HepG2 (cell line): ENCODE results near the gene TMEM31. TPM values are rescaled to one million over a fixed set of nuclear protein-coding genes. Genes with fewer than 3 reads are reported as not detected.
A peak's percentile ranks its signal among the peaks of the same experiment; 100 is the strongest.

Experiments used
- CHD2 ChIP-seq: IDR thresholded peaks from 2 replicates; pipeline ENCODE4 v1.6.1; 2011; ENCODE audit warnings: low read depth, low read length, improper control_type of control experiment
- FOXK1 ChIP-seq: sonication (generic); formaldehyde crosslinking; IDR thresholded peaks from 2 replicates; pipeline ENCODE4 v1.4.0; 2020; ENCODE audit warnings: low read depth, missing genetic modification reagents, borderline replicate concordance
- NR2F6 ChIP-seq, 2 experiments: IDR thresholded peaks; 2 replicates each; pipeline ENCODE4 v1.6.1; 2016; ENCODE audit warnings: antibody characterized with exemption in 1 of 2, mild to moderate bottlenecking in 1 of 2
- RBAK ChIP-seq: sonication (generic); formaldehyde crosslinking; IDR thresholded peaks from 2 replicates; pipeline ENCODE4 v1.5.1; 2020; ENCODE audit warnings: mild to moderate bottlenecking, missing genetic modification reagents
- YEATS4 ChIP-seq: sonication (generic); formaldehyde crosslinking; IDR thresholded peaks from 2 replicates; pipeline ENCODE4 v1.4.0; 2020; ENCODE audit warnings: missing genetic modification reagents, borderline replicate concordance
- ZBTB3 ChIP-seq: sonication (generic); formaldehyde crosslinking; IDR thresholded peaks from 2 replicates; pipeline ENCODE4 v1.4.0; 2020; ENCODE audit warnings: low read depth, mild to moderate bottlenecking, moderate library complexity, missing genetic modification reagents, borderline replicate concordance
- ZNF552 ChIP-seq: sonication (generic); formaldehyde crosslinking; IDR thresholded peaks from 2 replicates; pipeline ENCODE4 v1.9.0; 2022; ENCODE audit warnings: missing genetic modification reagents, mild to moderate bottlenecking, borderline replicate concordance
- ZNF782 ChIP-seq: sonication (generic); formaldehyde crosslinking; IDR thresholded peaks from 2 replicates; pipeline ENCODE4 v1.4.0; 2020; ENCODE audit warnings: missing genetic modification reagents, mild to moderate bottlenecking, borderline replicate concordance
- polyA plus RNA-seq, 8 experiments: library from polyadenylated mRNA; depleted of rRNA in 3 of 8; stranded (reverse) in 7 of 8; unstranded in 1 of 8; fragments of >200 nt; fragmentation: Illumina TruSeq in 4 of 8; extraction: Trizol in 4 of 8; gene quantifications; 2 replicates each; pipeline versions ENCODE4 v1.2.1 to v1.2.3, GENCODE V29; 2011 to 2016; ENCODE audit warnings: low read depth in 4 of 8, missing spikeins in 1 of 8, mixed read lengths in 1 of 8; ENCODE audit not compliant: insufficient read depth in 1 of 8
- total RNA-seq, 5 experiments: library from RNA; depleted of rRNA; stranded (reverse); fragments of >200 nt; fragmentation: Illumina TruSeq; extraction: Trizol; gene quantifications; 2 replicates each; pipeline ENCODE4 v1.2.3, GENCODE V29; 2016; ENCODE audit warnings: low read depth in 1 of 5
- TF ChIP-seq, protein P1 (sequence below): IDR thresholded peaks from 2 replicates; pipeline ENCODE4 v1.6.1; 2016; ENCODE audit warnings: mild to moderate bottlenecking
- TF ChIP-seq, protein P2 (sequence below): sonication (generic); formaldehyde crosslinking; IDR thresholded peaks from 2 replicates; pipeline ENCODE4 v1.8.0; 2023; ENCODE audit warnings: mild to moderate bottlenecking, missing genetic modification reagents
- TF ChIP-seq, protein P3 (sequence below): sonication (generic); formaldehyde crosslinking; IDR thresholded peaks from 2 replicates; pipeline ENCODE4 v1.5.1; 2020; ENCODE audit warnings: mild to moderate bottlenecking, missing genetic modification reagents
- TF ChIP-seq, protein P4 (sequence below): IDR thresholded peaks from 2 replicates; pipeline ENCODE4 v1.6.1; 2016; ENCODE audit warnings: missing compliant biosample characterization, missing genetic modification reagents, borderline replicate concordance
- TF ChIP-seq, protein P5 (sequence below): sonication (generic); formaldehyde crosslinking; IDR thresholded peaks from 2 replicates; pipeline ENCODE4 v1.4.0; 2020; ENCODE audit warnings: mild to moderate bottlenecking, missing genetic modification reagents

Gene TMEM31
- total and polyA plus RNA-seq, 2 of the 13 experiments (the other 11 are each of a cell fraction or from before 2014, with no cell fraction given) = 0.16 TPM; not detected in 1

DNA sequence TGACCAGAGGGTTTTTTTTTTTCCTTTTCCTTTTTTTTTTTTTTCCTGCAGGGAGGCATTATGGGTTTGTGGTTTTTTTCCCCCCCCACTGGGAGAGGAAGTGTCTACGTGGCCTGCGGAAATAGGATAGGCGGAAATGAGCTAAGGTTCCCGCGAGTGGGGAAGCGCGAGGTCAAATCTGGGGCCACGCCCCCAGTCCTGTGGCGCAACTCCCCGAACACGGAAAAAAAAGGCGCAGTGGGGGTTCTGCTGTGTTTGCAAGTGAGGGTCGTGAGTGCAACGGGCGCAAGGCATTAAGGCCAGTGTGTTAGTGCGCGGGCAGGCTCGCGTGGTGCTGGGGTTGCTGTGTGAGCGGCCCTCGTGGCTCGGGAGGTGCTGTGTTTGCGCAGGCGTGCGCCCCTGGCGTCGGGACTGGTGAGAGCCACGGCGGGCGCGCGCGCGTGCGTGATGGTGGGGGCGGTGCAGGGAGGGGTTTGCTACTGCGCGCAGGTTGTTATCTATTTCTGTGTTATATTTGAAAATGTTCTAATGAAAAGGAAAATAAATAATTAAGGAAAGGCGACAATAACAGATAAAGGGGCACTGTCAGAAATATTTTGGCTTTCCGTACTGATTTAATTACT is 23.5 kb upstream of the TMEM31 start (continued):
- TF ChIP-seq, protein P1, sequence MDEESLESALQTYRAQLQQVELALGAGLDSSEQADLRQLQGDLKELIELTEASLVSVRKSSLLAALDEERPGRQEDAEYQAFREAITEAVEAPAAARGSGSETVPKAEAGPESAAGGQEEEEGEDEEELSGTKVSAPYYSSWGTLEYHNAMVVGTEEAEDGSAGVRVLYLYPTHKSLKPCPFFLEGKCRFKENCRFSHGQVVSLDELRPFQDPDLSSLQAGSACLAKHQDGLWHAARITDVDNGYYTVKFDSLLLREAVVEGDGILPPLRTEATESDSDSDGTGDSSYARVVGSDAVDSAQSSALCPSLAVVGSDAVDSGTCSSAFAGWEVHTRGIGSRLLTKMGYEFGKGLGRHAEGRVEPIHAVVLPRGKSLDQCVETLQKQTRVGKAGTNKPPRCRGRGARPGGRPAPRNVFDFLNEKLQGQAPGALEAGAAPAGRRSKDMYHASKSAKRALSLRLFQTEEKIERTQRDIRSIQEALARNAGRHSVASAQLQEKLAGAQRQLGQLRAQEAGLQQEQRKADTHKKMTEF = no peak
- TF ChIP-seq, protein P2, sequence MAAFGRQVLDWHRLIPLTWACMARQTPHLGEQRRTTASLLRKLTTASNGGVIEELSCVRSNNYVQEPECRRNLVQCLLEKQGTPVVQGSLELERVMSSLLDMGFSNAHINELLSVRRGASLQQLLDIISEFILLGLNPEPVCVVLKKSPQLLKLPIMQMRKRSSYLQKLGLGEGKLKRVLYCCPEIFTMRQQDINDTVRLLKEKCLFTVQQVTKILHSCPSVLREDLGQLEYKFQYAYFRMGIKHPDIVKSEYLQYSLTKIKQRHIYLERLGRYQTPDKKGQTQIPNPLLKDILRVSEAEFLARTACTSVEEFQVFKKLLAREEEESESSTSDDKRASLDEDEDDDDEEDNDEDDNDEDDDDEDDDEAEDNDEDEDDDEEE (CRISPR knock-in tag) = 0 out of 2 replicates have a peak, but pooled peaks have one; percentile 62
- TF ChIP-seq RBAK (CRISPR knock-in tag) (no peak), NR2F6 (IDR thresholded peaks at IDR 0.05) (no peak; the same call in 1 of the 2 replicates), NR2F6 (CRISPR knock-in tag; IDR thresholded peaks at IDR 0.05) (0 out of 2 replicates have a peak, but pooled peaks have one; percentile 13), FOXK1 (no peak), ZBTB3 (no peak), CHD2 (peak; percentile 79), ZNF782 (CRISPR knock-in tag) (no peak), ZNF552 (CRISPR knock-in tag) (no peak), YEATS4 (CRISPR knock-in tag) (peak; percentile 67)
- TF ChIP-seq, protein P3, sequence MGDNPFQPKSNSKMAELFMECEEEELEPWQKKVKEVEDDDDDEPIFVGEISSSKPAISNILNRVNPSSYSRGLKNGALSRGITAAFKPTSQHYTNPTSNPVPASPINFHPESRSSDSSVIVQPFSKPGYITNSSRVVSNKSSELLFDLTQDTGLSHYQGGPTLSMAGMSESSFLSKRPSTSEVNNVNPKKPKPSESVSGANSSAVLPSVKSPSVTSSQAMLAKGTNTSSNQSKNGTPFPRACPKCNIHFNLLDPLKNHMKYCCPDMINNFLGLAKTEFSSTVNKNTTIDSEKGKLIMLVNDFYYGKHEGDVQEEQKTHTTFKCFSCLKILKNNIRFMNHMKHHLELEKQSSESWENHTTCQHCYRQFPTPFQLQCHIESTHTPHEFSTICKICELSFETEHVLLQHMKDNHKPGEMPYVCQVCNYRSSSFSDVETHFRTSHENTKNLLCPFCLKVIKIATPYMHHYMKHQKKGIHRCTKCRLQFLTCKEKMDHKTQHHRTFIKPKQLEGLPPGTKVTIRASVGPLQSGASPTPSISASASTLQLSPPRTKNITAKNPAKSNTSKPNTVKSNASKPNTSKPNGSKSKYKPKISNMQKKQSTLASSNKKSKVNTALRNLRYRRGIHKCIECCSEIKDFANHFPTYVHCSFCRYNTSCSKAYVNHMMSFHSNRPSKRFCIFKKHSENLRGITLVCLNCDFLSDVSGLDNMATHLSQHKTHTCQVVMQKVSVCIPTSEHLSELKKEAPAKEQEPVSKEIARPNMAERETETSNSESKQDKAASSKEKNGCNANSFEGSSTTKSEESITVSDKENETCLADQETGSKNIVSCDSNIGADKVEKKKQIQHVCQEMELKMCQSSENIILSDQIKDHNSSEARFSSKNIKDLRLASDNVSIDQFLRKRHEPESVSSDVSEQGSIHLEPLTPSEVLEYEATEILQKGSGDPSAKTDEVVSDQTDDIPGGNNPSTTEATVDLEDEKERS (CRISPR knock-in tag) = no peak
- TF ChIP-seq, protein P4, sequence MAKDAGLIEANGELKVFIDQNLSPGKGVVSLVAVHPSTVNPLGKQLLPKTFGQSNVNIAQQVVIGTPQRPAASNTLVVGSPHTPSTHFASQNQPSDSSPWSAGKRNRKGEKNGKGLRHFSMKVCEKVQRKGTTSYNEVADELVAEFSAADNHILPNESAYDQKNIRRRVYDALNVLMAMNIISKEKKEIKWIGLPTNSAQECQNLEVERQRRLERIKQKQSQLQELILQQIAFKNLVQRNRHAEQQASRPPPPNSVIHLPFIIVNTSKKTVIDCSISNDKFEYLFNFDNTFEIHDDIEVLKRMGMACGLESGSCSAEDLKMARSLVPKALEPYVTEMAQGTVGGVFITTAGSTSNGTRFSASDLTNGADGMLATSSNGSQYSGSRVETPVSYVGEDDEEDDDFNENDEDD = peak; percentile 58; the same call in 1 of the 2 replicates
- TF ChIP-seq, protein P5, sequence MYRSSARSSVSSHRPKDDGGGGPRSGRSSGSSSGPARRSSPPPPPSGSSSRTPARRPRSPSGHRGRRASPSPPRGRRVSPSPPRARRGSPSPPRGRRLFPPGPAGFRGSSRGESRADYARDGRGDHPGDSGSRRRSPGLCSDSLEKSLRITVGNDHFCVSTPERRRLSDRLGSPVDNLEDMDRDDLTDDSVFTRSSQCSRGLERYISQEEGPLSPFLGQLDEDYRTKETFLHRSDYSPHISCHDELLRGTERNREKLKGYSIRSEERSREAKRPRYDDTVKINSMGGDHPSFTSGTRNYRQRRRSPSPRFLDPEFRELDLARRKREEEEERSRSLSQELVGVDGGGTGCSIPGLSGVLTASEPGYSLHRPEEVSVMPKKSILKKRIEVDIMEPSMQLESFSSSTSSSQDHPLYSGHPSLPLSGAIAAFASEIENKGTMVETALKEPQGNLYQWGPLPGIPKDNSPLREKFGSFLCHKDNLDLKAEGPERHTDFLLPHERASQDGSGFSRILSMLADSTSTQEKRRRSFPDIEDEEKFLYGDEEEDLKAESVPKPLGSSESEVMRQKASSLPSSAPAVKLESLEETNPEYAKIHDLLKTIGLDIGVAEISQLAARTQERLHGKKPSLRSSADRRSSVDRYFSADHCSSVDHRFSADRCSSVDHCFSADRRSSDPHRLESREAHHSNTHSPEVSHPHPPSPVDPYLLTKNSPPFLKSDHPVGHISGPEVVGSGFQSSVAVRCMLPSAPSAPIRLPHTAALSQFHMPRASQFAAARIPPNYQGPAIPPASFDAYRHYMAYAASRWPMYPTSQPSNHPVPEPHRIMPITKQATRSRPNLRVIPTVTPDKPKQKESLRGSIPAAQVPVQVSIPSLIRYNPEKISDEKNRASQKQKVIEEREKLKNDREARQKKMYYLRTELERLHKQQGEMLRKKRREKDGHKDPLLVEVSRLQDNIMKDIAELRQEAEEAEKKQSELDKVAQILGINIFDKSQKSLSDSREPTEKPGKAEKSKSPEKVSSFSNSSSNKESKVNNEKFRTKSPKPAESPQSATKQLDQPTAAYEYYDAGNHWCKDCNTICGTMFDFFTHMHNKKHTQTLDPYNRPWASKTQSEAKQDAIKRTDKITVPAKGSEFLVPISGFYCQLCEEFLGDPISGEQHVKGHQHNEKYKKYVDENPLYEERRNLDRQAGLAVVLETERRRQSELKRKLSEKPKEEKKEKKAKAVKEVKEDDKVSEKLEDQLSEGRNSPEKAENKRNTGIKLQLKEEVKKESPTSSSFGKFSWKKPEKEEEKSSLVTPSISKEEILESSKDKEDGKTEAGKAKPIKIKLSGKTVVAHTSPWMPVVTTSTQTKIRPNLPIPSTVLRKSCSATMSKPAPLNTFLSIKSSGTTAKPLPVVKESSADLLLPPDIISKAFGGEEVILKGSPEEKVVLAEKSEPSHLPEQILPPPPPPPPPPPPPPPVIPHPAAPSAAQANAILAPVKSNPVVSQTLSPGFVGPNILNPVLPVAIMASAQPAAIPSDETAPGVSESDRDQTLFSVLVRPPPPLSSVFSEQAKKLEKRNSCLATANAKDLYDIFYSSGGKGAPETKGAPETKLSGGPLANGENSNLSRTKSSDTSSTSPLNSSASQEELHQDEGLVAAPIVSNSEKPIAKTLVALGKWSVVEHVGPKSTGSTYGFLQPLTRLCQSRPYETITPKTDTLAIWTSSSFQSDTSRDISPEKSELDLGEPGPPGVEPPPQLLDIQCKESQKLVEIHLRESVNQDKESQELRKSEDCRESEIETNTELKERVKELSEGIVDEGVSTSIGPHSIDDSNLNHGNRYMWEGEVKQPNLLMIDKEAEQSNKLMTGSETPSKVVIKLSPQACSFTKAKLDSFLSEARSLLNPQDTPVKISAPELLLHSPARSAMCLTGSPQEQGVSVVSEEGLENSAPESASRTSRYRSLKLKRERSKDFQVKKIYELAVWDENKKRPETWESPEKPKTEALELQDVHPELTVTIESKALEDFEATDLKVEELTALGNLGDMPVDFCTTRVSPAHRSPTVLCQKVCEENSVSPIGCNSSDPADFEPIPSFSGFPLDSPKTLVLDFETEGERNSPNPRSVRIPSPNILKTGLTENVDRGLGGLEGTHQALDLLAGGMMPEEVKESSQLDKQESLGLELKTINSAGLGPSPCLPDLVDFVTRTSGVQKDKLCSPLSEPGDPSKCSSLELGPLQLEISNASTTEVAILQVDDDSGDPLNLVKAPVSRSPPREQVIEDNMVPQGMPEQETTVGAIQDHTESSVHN (CRISPR knock-in tag) = no peak
